Ovary (tissue), 3 donors: ENCODE measurements around the gene BTG1.

Experiments used
- CTCF ChIP-seq, 3 donors: fragments of 450-650 bp in 2 of 3; fragments of 200-600 bp in 1 of 3; IDR thresholded peaks; one replicate each; pipeline versions ENCODE4 v1.5.1 to v1.8.0; 2016 to 2022; ENCODE audit warnings: antibody characterized with exemption in 3 of 3, mild to moderate bottlenecking in 1 of 3
- POLR2A ChIP-seq: fragments of 450-650 bp; IDR thresholded peaks from one replicate; pipeline ENCODE4 v1.6.1; 2017; ENCODE audit warnings: antibody characterized with exemption, mild to moderate bottlenecking, moderate library complexity
- donor health status: DM: no; HTN: no; CAD: no.

DNA sequence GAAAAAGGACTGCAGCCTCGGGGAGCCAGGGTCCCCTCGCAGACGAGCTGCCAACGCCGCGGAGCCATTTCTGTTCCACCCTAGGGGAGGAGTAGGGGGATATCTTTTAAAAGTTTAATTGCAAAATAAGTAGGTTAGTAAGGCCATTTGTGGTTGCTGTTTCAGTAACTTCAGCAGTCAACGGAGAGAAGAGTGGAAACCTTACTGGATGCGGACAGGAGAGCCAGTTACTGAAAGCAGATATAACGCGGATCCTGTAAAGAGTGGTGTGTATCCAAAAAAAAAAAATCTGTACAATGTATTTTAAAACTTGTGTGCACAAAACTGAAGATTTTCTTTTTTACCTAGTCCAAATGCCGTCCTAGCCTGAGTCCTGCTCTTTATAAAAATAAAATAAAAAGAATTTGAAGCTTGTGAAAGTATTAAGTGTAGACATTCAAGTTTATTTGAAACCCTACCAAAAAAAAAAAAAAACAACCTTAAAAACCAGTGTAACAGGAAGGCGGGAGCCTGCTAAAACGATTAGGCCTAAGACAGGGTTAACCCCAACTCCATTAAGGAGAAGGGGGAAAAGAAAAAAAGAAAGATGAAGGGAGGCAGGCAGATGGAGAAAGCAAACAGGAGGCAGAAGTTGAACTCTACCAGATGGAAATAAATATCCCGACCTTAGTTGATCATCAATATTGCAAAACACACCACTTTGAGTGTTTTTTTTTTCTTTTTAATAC lies 1.0 kb upstream of the BTG1 start:
- no peak for TF ChIP-seq CTCF (IDR thresholded peaks at IDR 0.05)
- TF ChIP-seq POLR2A, result no peak
